ENCODE results near the gene IDH3G. TPM values are rescaled to one million over a fixed set of nuclear protein-coding genes. Genes with fewer than 3 reads are reported as not detected.
A peak's percentile ranks its signal among the peaks of the same experiment; 100 is the strongest.

The IDH3G gene
- total and polyA plus RNA-seq, 8 donors = 15.8 to 48.4 (median 25.1) TPM

DNA sequence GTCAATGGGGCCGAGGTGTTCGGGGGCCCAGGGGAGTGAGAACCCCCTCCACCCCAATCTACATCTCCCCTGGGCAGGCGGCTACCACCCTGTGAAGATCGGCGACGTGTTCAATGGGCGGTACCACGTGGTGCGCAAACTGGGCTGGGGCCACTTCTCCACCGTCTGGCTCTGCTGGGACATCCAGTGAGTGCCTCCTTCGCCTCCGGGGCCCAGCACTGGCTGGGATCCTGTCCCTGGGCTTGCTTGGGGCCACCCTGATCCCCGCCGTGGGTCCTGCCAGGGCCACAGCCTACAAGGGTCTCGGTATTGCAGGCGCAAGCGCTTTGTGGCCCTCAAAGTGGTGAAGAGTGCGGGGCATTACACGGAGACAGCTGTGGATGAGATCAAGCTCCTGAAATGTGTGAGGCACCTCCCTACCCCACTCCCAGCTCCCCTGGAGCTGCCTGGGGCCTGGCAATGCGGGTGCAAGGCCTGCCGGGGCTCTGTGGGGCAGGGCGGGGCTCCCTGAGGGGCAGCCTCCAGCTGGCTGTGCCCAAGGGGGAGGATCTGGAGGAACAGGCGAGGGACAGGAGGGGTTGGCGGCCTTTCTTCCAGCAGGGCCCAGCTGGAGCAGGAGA lies 12.6 kb downstream of the IDH3G start:
- no peaks in the 10 kb centered on the region for H3K4me1 ChIP-seq
- TF ChIP-seq, protein P1, sequence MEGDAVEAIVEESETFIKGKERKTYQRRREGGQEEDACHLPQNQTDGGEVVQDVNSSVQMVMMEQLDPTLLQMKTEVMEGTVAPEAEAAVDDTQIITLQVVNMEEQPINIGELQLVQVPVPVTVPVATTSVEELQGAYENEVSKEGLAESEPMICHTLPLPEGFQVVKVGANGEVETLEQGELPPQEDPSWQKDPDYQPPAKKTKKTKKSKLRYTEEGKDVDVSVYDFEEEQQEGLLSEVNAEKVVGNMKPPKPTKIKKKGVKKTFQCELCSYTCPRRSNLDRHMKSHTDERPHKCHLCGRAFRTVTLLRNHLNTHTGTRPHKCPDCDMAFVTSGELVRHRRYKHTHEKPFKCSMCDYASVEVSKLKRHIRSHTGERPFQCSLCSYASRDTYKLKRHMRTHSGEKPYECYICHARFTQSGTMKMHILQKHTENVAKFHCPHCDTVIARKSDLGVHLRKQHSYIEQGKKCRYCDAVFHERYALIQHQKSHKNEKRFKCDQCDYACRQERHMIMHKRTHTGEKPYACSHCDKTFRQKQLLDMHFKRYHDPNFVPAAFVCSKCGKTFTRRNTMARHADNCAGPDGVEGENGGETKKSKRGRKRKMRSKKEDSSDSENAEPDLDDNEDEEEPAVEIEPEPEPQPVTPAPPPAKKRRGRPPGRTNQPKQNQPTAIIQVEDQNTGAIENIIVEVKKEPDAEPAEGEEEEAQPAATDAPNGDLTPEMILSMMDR (IDR thresholded peaks at IDR 0.05) = no peak
- H3K27me3 ChIP-seq = no peaks in the 10 kb centered on the region
- H3K9me3 ChIP-seq = no peaks in the 10 kb centered on the region
- H3K36me3 ChIP-seq = peaks cover 0 to 10% (median 0%) of the 10 kb centered on the region in 3 donors
- intact Hi-C loops (cut with DNase I) = no loop called here
- no peak overlapping the region for H3K4me3 ChIP-seq
- WGBS, 2 donors = 69 to 71% methylated on average over 21 to 24 of the region's 24 CpGs
- H3K27ac ChIP-seq = no peak overlapping the region
- DNase-seq (peak in 1 of 6 donors; percentile 72), ATAC-seq (peak in 2 of 4 donors; percentile 9 to 12), FAIRE-seq (no peak)

DNA sequence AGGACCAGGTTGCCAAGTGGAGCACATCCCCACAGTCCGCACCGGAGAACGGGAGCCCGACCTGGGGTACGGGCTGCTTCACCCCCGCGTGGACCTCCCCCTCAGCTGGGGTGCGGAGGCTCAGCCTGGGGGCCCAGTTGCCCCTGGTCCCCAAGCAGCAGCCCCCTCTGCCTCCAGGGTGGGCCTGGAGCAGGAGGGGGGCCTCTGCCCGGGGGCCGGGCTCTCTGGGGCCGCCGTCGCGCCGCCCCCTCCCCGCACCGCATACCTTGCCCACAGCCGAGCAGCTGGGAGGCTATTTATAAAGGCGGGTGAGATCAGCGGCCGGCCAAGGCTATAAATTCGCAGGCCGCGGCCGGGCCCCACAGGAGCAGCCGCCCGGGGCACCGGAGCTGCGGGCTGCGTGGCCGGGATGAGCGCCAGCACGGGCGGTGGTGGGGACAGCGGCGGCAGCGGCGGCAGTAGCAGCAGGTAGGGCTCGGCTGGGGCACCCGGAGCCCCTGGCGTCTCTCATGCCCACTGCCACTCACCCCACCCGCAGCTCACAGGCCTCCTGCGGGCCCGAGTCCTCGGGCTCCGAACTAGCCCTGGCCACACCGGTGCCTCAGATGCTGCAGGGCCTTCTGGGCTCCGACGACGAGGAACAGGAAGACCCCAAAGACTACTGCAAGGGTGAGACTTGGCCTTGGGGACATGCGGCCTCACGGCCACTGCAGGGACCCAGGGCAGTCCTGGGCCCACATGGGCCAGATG lies 13.3 kb downstream of the IDH3G start, which contains the start of gene SRPK3:
Gene SRPK3 (plus strand): TSS at position 364 of the 750 bp plus-strand sequence. CDS start 46 bp downstream, at position 410.
- TF ChIP-seq, protein P1 (IDR thresholded peaks at IDR 0.05) = no peak
- no peaks in the 10 kb centered on the region for H3K27me3 ChIP-seq
- no peak within 1 kb of the TSS for H3K27ac ChIP-seq
- no peak within 1 kb of the TSS for H3K4me3 ChIP-seq
- peaks cover 0 to 7% (median 0%) of the 10 kb centered on the region in 3 donors for H3K36me3 ChIP-seq
- DNase-seq (peak in 2 of 6 donors; percentile 43 to 76), FAIRE-seq (no peak), ATAC-seq (peak; percentile 13 to 52 (median 42))
- no peaks in the 10 kb centered on the region for H3K4me1 ChIP-seq
- intact Hi-C loops (cut with DNase I) = no loop called here
- WGBS, 2 donors = 18 to 53% methylated on average over 52 of the region's 52 CpGs
- H3K9me3 ChIP-seq = no peaks in the 10 kb centered on the region

DNA sequence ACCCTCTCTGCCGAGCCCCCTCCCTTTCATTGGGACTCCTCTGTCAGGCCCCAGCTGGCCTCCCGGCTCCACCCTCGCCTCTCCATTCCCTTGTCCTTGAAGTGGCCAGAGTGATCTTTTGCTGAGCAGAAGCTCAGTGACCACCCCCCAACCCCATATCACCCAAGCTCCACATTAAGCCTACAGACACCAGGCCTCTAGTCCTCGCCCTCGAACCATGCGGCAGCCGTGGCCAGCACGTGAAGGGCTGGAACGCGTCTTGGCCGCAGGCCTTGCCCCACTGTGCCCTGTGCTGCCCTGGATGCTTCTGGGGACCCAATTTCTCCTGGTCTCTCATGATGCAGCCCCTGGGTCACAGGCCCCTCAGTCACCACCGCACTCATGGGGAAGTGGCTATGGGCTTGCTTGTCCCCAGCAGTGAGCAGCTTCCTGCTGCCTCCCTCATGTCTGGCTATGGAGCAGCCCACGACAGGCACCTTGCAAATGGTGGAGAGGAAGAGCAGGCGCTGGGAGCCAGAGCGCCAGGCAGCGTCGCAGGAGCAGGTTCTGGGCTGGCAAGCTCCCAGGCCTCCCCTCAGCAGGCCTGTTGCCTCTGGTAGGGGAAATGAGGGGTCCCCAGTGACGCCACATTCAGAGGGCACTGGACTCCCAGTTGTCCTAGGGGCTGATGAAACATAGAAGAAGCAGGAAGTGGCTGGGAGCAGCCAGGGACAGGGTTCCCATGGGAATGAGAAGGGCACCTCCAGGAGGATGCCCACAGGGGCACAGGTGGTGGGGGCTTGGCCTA lies 14.1 kb downstream of the IDH3G start:
- 72 to 86% methylated on average over 18 of the region's 18 CpGs for WGBS, 2 donors
- H3K9me3 ChIP-seq = no peaks in the 10 kb centered on the region
- peak in 2 of 6 donors; percentile 22 to 47 for DNase-seq
- TF ChIP-seq, protein P1 (IDR thresholded peaks at IDR 0.05) = no peak
- H3K36me3 ChIP-seq = no peaks in the 10 kb centered on the region
- ATAC-seq = peak in 1 of 4 donors; percentile 10
- H3K4me3 ChIP-seq = no peak overlapping the region
- intact Hi-C loops (cut with DNase I) = loop anchor here in 1 of 3 donors (10.0 kb wide), 1 partner anchor 175 kb away; no protein-coding TSS in a partner anchor
- H3K27ac ChIP-seq = no peak overlapping the region
- no peaks in the 10 kb centered on the region for H3K4me1 ChIP-seq
- FAIRE-seq = no peak
- no peaks in the 10 kb centered on the region for H3K27me3 ChIP-seq

DNA sequence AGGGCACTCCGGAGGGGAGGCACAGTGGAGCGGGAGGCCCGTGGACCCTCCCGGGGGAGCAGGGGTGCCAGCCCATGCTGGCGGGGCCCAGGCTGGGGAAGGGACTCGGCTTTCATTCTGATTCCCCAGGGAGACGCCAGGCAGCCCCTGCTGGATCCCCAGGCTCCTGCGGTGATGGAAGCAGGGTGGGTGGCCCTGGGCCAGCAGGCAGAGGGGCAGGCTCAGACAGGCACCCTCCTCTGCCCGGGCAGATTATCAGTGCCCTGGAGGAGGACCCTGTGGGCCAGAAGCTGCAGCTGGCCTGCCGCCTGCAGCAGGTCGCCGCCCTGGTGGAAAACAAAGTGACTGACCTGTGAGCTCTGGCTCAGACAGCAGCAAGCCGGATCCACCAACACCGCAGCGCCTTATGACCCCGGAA lies 15.5 kb downstream of the IDH3G start:
- no peaks in the 10 kb centered on the region for H3K9me3 ChIP-seq
- no peak for FAIRE-seq
- ATAC-seq = no peak
- no peaks in the 10 kb centered on the region for H3K27me3 ChIP-seq
- no peaks in the 10 kb centered on the region for H3K4me1 ChIP-seq
- DNase-seq = peak in 2 of 6 donors; percentile 18 to 68
- TF ChIP-seq, protein P1 (IDR thresholded peaks at IDR 0.05) = no peak
- H3K36me3 ChIP-seq = no peaks in the 10 kb centered on the region
- no peak overlapping the region for H3K4me3 ChIP-seq
- intact Hi-C loops (cut with DNase I) = loop anchor here in 1 of 3 donors (10.0 kb wide), 1 partner anchor 176 kb away; no protein-coding TSS in a partner anchor
- 68 to 80% methylated on average over 16 of the region's 16 CpGs for WGBS, 2 donors
- no peak overlapping the region for H3K27ac ChIP-seq

All from pancreas (tissue), 10 donors.